HG02588 (cell line): ENCODE measurements around the gene LEKR1.
A peak's percentile ranks its signal among the peaks of the same experiment; 100 is the strongest.

Source experiments
- ATAC-seq: cut with Tn5 transposase; IDR thresholded peaks from one replicate; pipeline ENCODE4 v1.9.1; 2021; ENCODE audit warnings: mild to moderate bottlenecking, moderate library complexity; ENCODE audit not compliant: unreplicated experiment

Gene LEKR1

DNA sequence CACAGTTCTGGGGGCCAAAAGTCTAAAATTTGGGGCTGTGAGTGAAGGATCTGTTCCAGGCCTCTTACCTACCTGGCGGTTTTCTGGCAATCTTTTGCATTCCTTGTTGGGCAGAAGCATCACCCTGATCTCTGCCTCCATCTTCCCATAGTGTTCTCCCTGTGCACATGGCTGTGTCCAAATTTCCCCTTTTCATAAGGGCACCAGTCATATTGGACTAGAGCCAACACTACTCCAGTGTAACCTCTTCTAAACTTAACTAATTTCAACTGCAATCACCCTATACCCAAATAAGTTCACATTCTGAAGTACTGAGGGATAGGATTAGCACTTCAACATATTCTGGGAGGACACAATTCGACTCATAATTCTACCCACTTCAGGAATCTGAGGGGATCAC lies 248.8 kb downstream of the LEKR1 start:
- no peak for ATAC-seq

DNA sequence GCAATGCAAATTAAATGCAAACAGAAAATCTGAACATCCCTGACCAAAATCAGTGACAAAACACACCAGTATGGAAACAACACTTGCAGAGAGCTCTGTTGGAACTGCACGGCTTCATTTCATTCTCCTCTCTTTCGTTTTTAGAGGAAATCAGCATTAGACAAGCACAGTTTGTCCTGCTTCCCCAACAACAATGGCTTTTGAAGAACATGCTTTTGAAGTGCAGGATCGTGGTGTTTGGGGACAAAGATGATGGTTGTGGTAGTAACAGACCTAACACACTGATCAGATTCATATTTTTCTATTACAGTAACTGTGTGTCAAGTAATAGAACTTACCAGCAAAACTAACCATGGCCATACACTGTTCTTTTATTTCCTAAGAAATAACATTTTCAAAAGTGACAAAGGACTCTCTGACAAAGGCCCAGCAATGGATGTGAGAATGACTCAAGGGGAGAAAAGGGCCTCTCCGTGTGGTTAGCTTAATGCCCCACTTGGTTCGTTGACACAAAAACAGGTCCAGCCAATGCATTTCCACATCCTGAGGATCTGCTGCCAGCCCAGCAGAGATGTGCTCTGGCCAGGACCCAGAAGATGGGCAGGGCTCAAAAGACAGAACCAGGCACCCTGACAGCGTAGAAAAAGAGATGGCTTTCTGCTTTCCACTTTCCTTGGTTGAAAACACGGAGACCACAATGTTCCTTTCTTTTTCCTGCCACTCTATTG lies 249.7 kb downstream of the LEKR1 start:
- no peak for ATAC-seq

DNA sequence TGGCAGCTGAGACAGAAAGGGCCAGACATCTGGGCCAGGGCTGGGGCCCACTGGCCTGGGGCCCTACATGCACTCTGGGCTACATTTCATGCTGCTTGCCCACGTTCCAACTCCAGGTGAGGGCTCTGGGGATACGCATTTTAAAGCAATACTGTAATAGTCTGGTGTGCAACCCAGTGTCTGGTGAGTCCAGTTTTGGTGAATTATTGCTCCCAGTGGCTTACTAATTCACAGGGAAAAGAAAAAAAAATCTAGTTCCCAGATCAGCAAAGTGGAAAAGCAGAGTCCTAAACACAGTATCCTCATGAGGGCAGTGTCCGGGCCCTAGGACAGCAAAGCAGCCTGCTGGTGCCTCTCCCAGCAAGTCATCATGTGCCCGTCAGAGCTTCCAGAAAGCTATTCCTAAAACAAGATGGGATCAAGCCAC lies 251.4 kb downstream of the LEKR1 start:
- ATAC-seq = no peak

DNA sequence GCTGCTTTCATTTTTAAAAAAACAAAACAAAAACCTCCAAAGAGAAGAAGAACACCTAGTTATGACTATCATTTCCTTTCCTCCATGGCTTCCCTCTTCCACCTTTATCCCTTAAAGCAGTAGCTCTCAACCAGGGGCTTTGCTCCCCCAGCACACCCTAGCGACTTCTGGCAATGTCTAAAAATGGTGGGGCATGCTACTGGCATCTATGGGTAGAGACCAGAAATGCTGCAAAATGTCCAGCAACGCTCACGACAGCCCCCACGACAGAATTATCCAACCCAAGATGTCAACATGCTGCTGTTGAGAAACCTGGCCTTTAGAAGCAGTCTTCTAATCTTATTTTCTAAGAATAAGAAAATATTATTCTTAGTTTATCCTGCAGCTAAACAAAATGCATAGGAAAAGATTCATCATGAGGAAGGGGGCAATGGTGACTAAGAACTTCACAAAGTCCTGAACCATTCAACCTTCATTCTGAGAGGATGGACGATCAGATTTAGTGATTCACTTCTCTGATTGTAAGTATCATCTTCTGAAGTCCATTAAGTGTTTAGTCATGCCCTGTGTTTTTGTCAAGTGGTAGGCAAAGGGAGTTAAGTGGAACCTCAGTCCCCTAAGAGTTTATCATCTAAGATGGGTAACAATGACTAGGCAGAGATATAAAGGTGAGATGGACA lies 252.1 kb downstream of the LEKR1 start:
- no peak for ATAC-seq

DNA sequence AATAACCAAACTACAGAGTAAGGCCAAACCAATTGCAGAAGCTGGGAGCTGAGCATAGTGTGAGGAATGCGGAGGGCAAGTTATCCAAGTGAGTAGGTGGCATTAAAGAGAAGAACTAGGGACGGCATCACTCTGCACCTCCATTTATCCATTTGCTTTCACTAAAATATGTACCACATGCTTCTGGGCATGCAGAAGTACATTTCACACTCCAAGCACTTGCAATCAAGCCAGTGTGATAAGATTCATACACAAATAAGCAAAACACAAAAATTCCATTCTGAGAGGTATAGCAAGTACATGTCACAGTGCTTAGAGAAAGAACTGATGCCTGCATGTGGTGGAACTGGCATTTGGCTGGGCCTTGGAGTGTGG lies 252.6 kb downstream of the LEKR1 start:
- no peak for ATAC-seq

DNA sequence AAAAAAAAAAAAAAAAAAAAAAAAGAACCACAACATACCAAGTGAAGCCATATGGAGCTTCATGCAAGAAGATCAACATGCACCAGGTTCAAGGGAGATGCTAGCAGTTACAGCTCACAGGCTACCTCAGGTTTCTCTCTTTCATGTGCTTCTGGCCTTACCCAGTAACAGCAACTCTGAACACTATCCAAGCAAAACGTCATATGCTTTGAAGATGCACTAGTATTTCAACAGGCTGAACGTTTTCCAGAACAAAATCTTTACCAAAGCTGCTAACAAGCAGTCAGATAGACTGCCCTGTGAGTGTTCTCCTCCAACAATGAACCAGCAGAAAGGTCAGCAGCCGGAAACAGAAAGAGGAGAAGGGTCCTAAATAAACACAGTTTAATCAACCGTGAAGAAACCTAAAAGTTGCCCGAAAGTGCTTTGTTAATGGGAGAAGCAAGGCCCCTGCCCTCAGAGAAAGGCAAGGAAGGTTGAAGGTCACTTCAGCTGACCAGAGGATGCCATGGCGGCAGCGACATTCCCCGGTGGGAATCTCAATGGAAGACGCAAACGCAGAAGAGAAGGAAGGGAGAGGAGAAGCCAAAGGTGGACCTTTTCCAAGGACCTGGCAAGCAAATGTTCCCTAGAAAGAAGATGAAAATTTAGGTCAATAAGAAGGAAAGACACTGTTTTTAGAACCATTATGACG lies 253.7 kb downstream of the LEKR1 start:
- ATAC-seq = no peak

DNA sequence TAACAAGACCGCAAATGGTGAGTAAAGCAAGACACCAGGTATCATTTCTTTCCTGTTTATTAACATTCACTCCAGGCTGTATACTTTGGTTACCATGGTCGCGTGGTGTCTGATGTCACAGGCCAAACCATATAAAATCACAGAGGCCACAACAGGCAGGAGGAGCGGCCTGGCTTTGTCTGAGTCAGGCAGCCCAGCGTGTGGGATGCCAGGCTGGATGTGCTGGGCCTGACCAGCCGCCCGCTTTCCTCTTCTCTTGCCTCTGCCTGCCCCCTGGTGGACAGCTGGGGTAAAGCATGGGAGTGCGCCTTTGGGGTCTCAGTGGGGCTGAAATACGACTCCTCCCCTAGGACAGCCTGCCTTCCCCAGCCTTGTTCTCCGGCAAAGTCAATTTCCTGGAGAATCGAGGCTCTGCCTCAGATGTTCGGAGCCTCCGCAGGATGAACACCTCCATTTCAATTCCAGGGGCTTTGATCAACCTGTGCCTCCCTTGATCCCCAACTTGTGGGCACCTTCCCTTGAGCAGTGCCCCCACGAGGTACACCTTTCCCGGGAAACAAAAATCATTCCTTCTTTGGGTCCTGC lies 255.6 kb downstream of the LEKR1 start:
- peak; percentile 92 for ATAC-seq

DNA sequence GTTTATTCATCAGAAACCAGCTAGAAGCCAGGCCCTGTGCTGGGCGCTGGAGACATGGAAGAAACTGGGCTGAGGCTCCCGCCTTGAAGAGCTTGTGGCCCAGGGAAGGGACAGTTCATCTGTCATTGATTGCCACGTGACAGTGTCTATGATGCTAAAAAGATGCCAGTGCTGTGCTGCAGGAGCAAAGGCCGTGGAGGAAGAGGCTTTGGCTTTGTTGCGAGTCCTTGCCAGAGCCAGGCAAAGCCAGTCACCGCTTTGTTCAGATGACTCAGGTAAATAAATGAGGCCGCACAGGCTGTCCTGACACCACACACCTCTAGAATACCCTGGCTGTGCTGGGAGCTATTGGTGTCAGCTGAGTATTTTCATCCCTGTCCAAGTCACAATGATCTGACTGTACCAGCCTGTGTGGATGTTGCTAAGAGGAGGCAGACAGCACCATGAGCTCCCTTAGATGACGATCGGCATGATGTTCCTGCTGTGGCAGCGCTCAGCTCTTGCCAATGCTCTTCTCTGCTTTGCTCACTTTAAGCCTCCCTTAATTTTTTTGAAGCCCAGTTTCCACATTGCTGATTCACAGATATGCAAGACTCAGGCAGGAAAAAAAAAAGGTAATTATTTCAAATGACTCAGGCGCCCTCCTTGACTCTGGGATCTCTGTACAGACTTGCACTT lies 256.3 kb downstream of the LEKR1 start:
- no peak for ATAC-seq

DNA sequence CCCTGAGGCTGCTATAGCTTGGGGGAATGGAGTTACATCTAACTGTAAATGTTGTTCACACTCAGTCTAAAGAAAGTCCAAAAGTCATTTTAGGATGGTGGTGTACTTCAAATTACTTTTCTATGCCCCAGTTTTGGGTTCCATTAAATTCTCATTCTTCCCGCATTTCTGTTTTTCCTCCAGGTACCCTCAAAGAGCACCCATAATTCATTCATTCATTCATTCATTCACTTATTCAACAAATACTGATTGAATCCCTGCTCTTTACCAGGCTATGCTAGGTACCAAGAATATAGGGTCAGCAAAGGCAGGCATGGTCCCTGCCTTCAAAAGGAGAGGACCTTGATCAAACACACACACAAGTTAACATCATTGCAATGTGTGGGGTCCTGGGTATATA lies 257.7 kb downstream of the LEKR1 start:
- ATAC-seq = no peak

DNA sequence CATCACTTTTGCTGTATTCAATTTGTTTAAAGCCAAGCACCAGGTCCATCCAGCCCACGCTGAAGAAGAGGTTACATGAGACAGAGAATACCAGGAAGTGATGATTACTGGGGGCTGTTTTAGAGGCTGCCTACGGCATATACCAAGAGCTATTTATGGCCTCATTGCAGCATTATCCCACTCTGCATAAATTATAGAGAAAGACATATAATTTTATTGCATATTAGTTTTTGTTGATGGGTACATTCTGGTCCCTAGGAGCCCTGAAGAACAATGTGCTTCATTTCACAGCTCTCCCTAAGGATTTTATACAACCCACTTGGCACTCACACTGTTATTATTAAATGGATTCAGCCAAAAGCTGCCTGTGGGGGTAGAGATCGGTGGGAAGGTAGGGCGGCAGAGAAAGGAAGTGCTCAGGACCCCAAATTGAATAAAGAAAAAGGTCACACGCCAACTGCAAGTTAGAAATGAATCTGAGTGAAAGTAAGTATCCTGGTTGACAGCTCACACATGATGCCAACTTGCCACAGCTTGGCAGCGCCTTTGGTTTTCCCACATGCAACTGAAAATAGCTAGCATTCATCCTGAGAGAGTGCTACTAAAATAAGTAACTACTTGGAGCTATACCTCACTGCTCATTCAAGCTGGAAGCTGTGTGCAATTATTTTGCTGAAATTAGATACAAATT lies 260.1 kb downstream of the LEKR1 start:
- ATAC-seq = no peak

DNA sequence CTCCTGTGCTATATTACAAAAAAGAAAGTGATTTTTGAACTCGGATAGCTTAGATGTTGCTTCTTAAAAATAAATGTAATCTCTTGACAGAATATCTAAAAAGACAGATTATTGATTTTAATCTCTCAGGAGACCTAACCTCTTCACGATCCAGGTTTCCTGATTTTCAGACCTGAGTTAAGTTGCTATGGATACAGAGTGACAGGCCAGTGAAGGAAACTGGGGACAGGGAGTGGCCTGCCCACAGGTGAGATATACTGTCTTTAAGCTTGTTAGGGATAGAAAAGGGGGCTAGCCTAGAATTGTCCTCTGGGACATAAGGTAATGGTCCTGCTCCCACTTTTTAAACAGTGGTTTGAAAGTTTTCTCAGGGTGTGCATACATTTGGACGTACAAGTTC lies 260.6 kb downstream of the LEKR1 start:
- ATAC-seq = no peak

DNA sequence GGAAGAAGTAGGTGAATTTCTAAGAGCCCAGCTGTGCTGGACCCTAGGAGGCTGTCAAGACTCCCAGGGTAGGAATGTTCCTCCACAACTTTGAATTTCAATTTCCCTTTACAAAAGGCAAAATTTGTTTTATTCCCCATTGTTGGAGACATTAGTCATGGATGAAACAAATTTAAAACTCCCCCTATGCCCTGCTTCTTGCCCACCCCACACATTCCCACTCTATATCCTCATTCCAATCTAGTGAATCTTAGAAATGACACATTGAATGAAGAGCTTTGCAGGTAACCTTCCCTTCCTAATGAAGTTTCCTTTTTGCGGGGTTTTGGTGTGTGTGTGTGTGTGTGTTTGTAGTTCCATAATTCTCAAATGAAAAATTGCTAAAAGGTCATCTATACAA lies 261.2 kb downstream of the LEKR1 start:
- no peak for ATAC-seq

DNA sequence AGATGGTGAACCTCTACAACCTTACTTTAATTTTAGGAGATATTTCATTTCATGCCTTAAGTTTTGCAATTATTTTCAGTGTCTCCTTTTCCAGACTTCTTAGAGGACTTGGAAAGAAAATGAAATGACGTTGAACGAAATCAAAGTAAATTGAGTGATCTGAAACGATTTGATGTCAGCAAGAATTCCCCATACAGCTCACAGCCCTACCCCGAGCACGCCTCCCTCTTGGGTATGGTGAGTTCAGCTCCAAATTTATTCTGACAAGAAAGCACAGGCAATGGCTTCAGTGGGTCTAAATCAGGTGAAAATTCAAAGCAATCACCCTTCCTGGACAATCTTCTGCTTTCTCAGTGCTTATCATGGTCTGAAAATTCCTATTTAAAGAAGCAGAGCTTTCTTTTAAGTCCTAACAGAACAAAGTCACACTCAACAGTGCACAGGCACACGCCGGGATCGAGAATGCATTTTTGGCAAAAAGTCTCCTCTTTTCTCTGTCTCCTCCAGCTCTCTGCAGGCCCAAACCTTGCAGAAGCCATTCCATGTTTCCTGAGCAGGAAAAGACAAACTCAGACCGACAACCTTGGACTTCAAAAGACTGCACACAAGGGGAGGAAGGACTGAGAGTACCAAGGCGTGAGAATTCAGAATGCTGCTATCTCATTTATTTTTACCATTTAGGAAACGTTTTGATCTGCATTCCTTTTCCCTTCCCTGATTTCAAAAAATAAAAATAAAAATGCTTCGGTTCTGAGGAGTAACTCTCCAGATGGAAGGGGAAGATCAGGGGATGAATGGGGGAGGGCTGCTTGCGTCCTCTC lies 261.8 kb downstream of the LEKR1 start:
- no peak for ATAC-seq

DNA sequence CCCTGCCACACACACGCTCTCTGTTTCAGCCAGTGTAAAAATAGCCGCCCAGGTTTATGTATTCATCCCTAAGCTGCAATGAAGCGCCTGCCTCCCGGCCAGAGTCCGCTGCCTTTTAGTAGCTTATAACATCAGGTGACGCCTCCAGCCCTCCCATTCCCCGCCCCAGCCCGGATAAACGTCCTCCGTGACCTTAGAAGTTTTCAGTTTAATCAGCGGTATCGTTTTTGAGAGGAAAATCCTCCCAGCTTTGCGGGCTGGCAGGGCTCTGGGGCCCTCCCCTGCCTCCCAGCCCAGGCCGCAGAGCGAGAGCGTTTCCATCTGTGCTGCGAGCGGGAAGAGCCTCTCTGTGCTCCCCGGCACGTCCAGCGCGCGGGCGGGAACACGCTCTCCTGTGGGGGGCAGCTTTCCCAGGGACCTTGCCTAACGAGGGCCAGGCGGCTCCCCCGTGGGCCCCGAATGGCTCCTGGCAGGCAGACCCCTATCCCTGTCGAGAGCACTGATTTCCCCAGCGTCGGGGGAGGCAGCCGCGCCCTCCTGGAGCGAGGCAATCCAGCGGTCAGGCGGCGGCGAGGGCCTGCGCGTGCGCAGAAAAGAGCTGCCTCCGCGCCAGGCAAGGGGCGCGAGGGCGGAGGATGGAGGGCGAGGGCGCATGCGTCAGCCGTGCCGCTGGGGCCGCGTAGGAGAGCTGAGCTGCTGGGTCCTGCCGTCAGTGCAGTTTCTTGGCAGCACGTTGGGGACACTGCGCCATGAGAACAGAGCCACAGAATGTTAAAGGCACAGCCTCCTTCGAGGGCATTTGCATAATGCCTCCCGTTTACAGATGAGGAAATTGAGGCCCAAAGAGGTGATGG lies 262.7 kb downstream of the LEKR1 start:
- peak; percentile 70 for ATAC-seq

DNA sequence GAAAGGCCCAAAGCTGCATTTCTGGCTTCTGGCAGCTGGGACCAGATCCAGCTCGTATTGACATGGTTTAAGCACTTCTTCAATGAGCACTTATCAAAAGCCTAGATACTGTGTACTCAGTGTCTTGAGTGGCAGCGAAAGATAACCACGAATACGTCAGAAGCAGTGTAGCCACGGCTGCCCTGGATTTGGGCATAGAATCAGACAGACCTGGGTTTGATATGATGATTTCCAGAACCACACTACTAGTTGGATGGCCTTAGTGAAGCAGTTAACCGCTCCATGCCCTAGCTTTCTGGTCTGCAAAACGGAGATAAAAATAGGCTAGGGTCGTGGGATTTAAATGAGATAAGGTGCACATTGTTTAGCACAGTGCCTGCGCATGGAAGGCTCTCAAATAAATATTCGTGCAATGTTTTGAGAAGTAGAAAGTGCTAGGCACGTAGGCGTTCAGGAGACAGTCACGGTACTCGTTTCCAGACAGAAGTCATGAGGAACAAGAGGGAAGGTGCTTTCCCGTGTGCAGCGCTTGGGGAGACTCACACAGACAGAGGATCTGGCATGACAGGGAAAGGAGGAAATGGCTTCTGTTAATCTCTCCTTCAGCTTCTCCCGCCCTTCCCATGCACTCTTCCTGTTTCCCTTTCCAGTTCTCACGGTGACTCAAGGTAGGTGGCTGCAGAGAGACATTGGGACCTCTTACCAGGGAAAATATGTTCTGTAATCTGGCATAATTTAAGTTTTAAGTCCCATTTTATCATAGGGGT lies 263.5 kb downstream of the LEKR1 start:
- peak; percentile 17 for ATAC-seq

DNA sequence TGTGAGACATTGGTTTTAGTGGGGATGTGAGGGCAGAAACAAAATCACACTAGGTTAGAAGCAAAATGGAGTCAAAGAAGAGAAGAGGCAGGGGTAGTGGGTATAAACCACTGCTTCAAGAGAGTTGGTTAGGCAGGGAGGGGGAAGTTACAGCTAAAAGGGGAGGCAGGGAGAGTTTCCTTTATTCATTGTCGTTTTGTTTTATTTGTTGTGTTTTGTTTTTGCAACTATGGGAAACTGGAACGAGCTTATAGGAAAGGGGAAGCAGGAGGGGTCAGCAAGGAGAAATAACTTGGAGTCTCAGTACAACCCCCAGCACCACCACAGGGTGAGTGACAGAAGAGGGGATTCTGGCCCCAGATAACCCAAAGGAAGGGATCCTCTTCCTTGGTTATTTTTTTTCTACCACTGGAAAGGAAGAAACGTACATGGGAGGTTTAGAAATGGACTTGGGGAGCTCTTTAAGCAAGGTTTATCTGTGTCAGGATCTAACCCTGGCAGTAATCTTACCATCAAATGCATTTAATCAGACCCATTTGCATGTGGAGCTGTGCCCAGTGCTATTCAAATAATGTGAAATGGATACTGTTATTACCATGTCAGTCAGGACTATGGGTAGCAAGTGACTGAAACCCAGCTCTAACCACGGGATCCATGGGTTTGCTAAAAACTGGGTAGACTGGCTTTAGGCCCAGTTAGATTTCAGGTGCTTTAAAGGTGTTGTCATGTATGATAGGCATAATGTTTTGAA lies 265.1 kb downstream of the LEKR1 start:
- ATAC-seq = no peak

DNA sequence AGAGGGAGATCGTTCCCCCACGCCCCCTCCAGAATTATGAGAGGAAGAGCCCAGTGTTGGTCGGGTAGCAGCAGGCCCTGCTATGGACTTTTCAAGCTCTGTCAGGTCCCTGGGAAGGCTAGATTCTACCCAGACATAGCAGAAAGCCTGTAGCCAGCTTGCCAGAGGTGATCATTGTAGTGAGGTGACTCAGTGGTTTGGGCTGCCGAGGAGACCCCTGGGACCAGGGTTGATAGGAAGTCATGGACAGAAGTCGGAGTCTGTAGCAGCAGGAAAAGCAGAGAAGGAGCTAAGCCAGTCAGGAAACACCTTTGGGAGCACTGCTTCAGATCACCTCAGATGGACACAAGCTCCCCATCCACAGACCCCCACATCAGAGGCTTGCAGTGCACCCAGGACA lies 266.1 kb downstream of the LEKR1 start:
- no peak for ATAC-seq
